HG02798 (cell line): ENCODE results near the gene PDIA5.

Source experiments
- ATAC-seq: cut with Tn5 transposase; IDR thresholded peaks from one replicate; pipeline ENCODE4 v1.9.1; 2021; ENCODE audit warnings: mild to moderate bottlenecking; ENCODE audit not compliant: unreplicated experiment, poor library complexity

The PDIA5 gene

GRCh38 chr3:123066896-123067688 lies at the start of gene PDIA5:
TSS of gene PDIA5 (plus strand) at chr3:123067025. CDS start at chr3:123067165, 140 bp downstream.
- peak; percentile 92 for ATAC-seq

- ATAC-seq = no peak
These were observed 48.1 kb upstream of the PDIA5 start for GRCh38 chr3:123018683-123019082.

- ATAC-seq = no peak
These were observed 47.7 kb upstream of the PDIA5 start for GRCh38 chr3:123019161-123019560.

- ATAC-seq = no peak
These were observed 47.2 kb upstream of the PDIA5 start for GRCh38 chr3:123019591-123019990.

GRCh38 chr3:123020709-123021108 lies 46.1 kb upstream of the PDIA5 start:
- ATAC-seq = no peak

GRCh38 chr3:123021388-123021787 lies 45.4 kb upstream of the PDIA5 start:
- ATAC-seq = no peak

- no peak for ATAC-seq
These were observed 44.8 kb upstream of the PDIA5 start for GRCh38 chr3:123021996-123022510.

- ATAC-seq = no peak
These were observed 42.8 kb upstream of the PDIA5 start for GRCh38 chr3:123024056-123024455.

- ATAC-seq = no peak
These were observed 40.9 kb upstream of the PDIA5 start for GRCh38 chr3:123025642-123026521.

GRCh38 chr3:123026565-123027291 lies 40.1 kb upstream of the PDIA5 start:
- ATAC-seq = no peak

- ATAC-seq = no peak
These were observed 39.3 kb upstream of the PDIA5 start, which contains the start of gene SEMA5B for GRCh38 chr3:123027292-123028232. TSS of gene SEMA5B (minus strand) at chr3:123027763. CDS start at chr3:122961263, 66,500 bp downstream.

- no peak for ATAC-seq
These were observed 38.5 kb upstream of the PDIA5 start for GRCh38 chr3:123028233-123028828.

- no peak for ATAC-seq
These were observed 35.8 kb upstream of the PDIA5 start for GRCh38 chr3:123031051-123031450.

- no peak for ATAC-seq
These were observed 34.8 kb upstream of the PDIA5 start for GRCh38 chr3:123032057-123032456.

- ATAC-seq = no peak
These were observed 32.7 kb upstream of the PDIA5 start for GRCh38 chr3:123034120-123034519.

GRCh38 chr3:123034996-123035395 lies 31.8 kb upstream of the PDIA5 start:
- no peak for ATAC-seq

GRCh38 chr3:123036352-123037014 lies 30.3 kb upstream of the PDIA5 start:
- ATAC-seq = no peak

- no peak for ATAC-seq
These were observed 29.8 kb upstream of the PDIA5 start for GRCh38 chr3:123037015-123037375.
